Large intestine (tissue), 3 donors: ENCODE results near the gene ANKS1B. TPM values are rescaled to one million over a fixed set of nuclear protein-coding genes. Genes with fewer than 3 reads are reported as not detected.

Experiments used
- DNase-seq, 2 donors: peaks; one replicate each; pipeline versions ENCODE4 v3.0.0 to v3.0.0-alpha.2; 2013
- H3K27ac ChIP-seq: one replicate; pipeline ENCODE4 v1.5.1; 2013; ENCODE audit warnings: low read length
- H3K27me3 ChIP-seq: 2 replicates; pipeline ENCODE4 v1.6.1; 2013; ENCODE audit warnings: low read length; ENCODE audit not compliant: control insufficient read depth, insufficient read depth
- H3K36me3 ChIP-seq: 2 replicates; pipeline ENCODE4 v1.6.1; 2013; ENCODE audit warnings: low read length; ENCODE audit not compliant: control insufficient read depth, insufficient read depth
- H3K4me1 ChIP-seq: one replicate; pipeline ENCODE4 v1.6.1; 2013; ENCODE audit warnings: low read length; ENCODE audit not compliant: control insufficient read depth, insufficient read depth
- H3K4me3 ChIP-seq: one replicate; pipeline ENCODE4 v1.5.1; 2013; ENCODE audit warnings: low read length
- H3K9me3 ChIP-seq: one replicate; pipeline ENCODE4 v1.6.1; 2013; ENCODE audit warnings: mild to moderate bottlenecking, low read depth, low read length, moderate library complexity; ENCODE audit not compliant: control insufficient read depth
- WGBS: methylation state at CpG from one replicate; pipeline ENCODE4 v1.1.5; 2013; ENCODE audit warnings: low lambda C conversion rate; ENCODE audit not compliant: insufficient coverage; 5-methylcytosine and 5-hydroxymethylcytosine counted together
- polyA plus RNA-seq: library from polyadenylated mRNA; unstranded; fragments of 120-200 nt; gene quantifications from one replicate; pipeline ENCODE4 v1.2.1, GENCODE V29; 2013

Gene ANKS1B
- polyA plus RNA-seq, 1 donor = 2.4 TPM

GRCh38 chr12:98799822-98800221 lies 1184.9 kb downstream of the ANKS1B start:
- Histone ChIP-seq H3K27me3 (no peaks in the 10 kb centered on the region), H3K9me3 (no peaks in the 10 kb centered on the region), H3K4me3 (no peak overlapping the region), H3K27ac (no peak overlapping the region), H3K36me3 (no peaks in the 10 kb centered on the region), H3K4me1 (no peaks in the 10 kb centered on the region)
- WGBS = 100% methylated on average over 1 of the region's 3 CpGs
- no peak for DNase-seq

- Histone ChIP-seq H3K27ac (no peak overlapping the region), H3K27me3 (no peaks in the 10 kb centered on the region), H3K9me3 (no peaks in the 10 kb centered on the region), H3K36me3 (no peaks in the 10 kb centered on the region), H3K4me3 (no peak overlapping the region), H3K4me1 (no peaks in the 10 kb centered on the region)
- DNase-seq = no peak
- no CpG with 5 or more reads among the region's 3 CpGs for whole genome bisulfite sequencing
These were observed 1185.5 kb downstream of the ANKS1B start for GRCh38 chr12:98799146-98799810.

GRCh38 chr12:98797200-98797599 lies 1187.5 kb downstream of the ANKS1B start:
- no peaks in the 10 kb centered on the region for H3K4me1 ChIP-seq
- H3K9me3 ChIP-seq = no peaks in the 10 kb centered on the region
- no peak overlapping the region for H3K4me3 ChIP-seq
- no peaks in the 10 kb centered on the region for H3K36me3 ChIP-seq
- 86% methylated on average over 4 of the region's 4 CpGs for WGBS
- no peaks in the 10 kb centered on the region for H3K27me3 ChIP-seq
- no peak for DNase-seq
- H3K27ac ChIP-seq = no peak overlapping the region

- Histone ChIP-seq H3K27ac (no peak overlapping the region), H3K36me3 (no peaks in the 10 kb centered on the region), H3K4me1 (no peaks in the 10 kb centered on the region), H3K4me3 (no peak overlapping the region), H3K9me3 (no peaks in the 10 kb centered on the region), H3K27me3 (no peaks in the 10 kb centered on the region)
- no peak for DNase-seq
- WGBS = 100% methylated on average over 1 of the region's 1 CpG
These were observed 1188.0 kb downstream of the ANKS1B start for GRCh38 chr12:98796745-98797144.

- Histone ChIP-seq H3K27ac (no peak overlapping the region), H3K27me3 (no peaks in the 10 kb centered on the region), H3K4me1 (no peaks in the 10 kb centered on the region), H3K4me3 (no peak overlapping the region), H3K36me3 (no peaks in the 10 kb centered on the region), H3K9me3 (no peaks in the 10 kb centered on the region)
- 71% methylated on average over 2 of the region's 2 CpGs for WGBS
- no peak for DNase-seq
These were observed 1191.6 kb downstream of the ANKS1B start for GRCh38 chr12:98793121-98793520.

GRCh38 chr12:98791406-98791805 lies 1193.3 kb downstream of the ANKS1B start:
- Histone ChIP-seq H3K27ac (no peak overlapping the region), H3K36me3 (no peaks in the 10 kb centered on the region), H3K27me3 (no peaks in the 10 kb centered on the region), H3K4me3 (no peak overlapping the region), H3K4me1 (no peaks in the 10 kb centered on the region), H3K9me3 (no peaks in the 10 kb centered on the region)
- no peak for DNase-seq
- WGBS = no CpG with 5 or more reads among the region's 3 CpGs

GRCh38 chr12:98788396-98788795 lies 1196.3 kb downstream of the ANKS1B start:
- no peak overlapping the region for H3K4me3 ChIP-seq
- no CpG with 5 or more reads among the region's 5 CpGs for WGBS

GRCh38 chr12:98786653-98787052 lies 1198.1 kb downstream of the ANKS1B start:
- 86% methylated on average over 1 of the region's 7 CpGs for WGBS
- Histone ChIP-seq H3K4me1 (no peaks in the 10 kb centered on the region), H3K4me3 (no peak overlapping the region), H3K36me3 (no peaks in the 10 kb centered on the region), H3K27ac (no peak overlapping the region), H3K9me3 (no peaks in the 10 kb centered on the region), H3K27me3 (no peaks in the 10 kb centered on the region)
- no peak for DNase-seq

More at GRCh38 chr12:98788396-98788795, 1196.3 kb downstream of the ANKS1B start:
- H3K9me3 ChIP-seq = no peaks in the 10 kb centered on the region
- H3K27me3 ChIP-seq = no peaks in the 10 kb centered on the region
- no peaks in the 10 kb centered on the region for H3K4me1 ChIP-seq
- H3K27ac ChIP-seq = no peak overlapping the region
- DNase-seq = no peak
- H3K36me3 ChIP-seq = no peaks in the 10 kb centered on the region

GRCh38 chr12:98783420-98783819 lies 1201.3 kb downstream of the ANKS1B start:
- no peak for DNase-seq
- no peaks in the 10 kb centered on the region for H3K4me1 ChIP-seq
- no peak overlapping the region for H3K27ac ChIP-seq
- no peaks in the 10 kb centered on the region for H3K9me3 ChIP-seq
- WGBS = no CpG with 5 or more reads among the region's 2 CpGs
- H3K4me3 ChIP-seq = no peak overlapping the region
- no peaks in the 10 kb centered on the region for H3K36me3 ChIP-seq
- H3K27me3 ChIP-seq = no peaks in the 10 kb centered on the region

- Histone ChIP-seq H3K9me3 (no peaks in the 10 kb centered on the region), H3K27ac (no peak overlapping the region), H3K4me3 (no peak overlapping the region), H3K36me3 (no peaks in the 10 kb centered on the region), H3K4me1 (no peaks in the 10 kb centered on the region), H3K27me3 (no peaks in the 10 kb centered on the region)
- 67% methylated on average over 1 of the region's 4 CpGs for WGBS
- no peak for DNase-seq
These were observed 1204.5 kb downstream of the ANKS1B start for GRCh38 chr12:98780261-98780660.

- H3K4me1 ChIP-seq = no peaks in the 10 kb centered on the region
- H3K4me3 ChIP-seq = no peak overlapping the region
- no peaks in the 10 kb centered on the region for H3K9me3 ChIP-seq
- H3K27me3 ChIP-seq = no peaks in the 10 kb centered on the region
- H3K27ac ChIP-seq = no peak overlapping the region
- no peak for DNase-seq
- H3K36me3 ChIP-seq = no peaks in the 10 kb centered on the region
- no CpG with 5 or more reads among the region's 3 CpGs for WGBS
These were observed 1211.9 kb downstream of the ANKS1B start for GRCh38 chr12:98772818-98773217.
